ENCODE measurements around the gene NOP16.

DNA sequence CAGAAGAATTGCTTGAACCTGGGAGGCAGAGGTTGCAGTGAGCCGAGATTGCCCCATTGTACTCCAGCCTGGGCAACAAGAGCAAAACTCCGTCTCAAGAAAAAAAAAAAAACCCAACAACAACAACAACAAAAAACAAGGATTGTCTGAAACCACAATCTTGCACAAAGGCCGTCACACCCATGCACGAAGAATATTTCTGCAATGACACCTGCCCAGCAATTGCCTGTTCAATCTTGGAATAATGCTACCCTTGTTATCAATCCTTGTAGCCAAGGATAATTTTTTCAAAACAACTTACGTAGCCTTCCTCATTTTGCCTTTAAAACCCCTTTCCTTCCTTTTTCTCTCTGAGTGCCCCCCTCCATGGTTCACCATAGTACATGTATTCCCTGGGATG is 31.7 kb upstream of the NOP16 start:
- TF ChIP-seq, protein P1, sequence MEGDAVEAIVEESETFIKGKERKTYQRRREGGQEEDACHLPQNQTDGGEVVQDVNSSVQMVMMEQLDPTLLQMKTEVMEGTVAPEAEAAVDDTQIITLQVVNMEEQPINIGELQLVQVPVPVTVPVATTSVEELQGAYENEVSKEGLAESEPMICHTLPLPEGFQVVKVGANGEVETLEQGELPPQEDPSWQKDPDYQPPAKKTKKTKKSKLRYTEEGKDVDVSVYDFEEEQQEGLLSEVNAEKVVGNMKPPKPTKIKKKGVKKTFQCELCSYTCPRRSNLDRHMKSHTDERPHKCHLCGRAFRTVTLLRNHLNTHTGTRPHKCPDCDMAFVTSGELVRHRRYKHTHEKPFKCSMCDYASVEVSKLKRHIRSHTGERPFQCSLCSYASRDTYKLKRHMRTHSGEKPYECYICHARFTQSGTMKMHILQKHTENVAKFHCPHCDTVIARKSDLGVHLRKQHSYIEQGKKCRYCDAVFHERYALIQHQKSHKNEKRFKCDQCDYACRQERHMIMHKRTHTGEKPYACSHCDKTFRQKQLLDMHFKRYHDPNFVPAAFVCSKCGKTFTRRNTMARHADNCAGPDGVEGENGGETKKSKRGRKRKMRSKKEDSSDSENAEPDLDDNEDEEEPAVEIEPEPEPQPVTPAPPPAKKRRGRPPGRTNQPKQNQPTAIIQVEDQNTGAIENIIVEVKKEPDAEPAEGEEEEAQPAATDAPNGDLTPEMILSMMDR (IDR thresholded peaks at IDR 0.05), result no peak
- TF ChIP-seq POLR2A (IDR thresholded peaks at IDR 0.05), result no peak

All from Peyer's patch (tissue), 4 donors.